Fibroblast of peridontal ligament (primary cell): ENCODE measurements around the gene MYO3B.

ENCODE experiments used
- DNase-seq: peaks from one replicate; pipeline ENCODE4 v3.0.0-alpha.2; 2010; ENCODE audit errors: extremely low read depth

Gene MYO3B

GRCh38 chr2:170177950-170178781, at the start of gene MYO3B:
Gene MYO3B, plus strand, starts transcription at chr2:170178147. Its CDS starts 141 bp downstream, at chr2:170178288.
- DNase-seq = peak; percentile 86

GRCh38 chr2:170139276-170139967, 38.5 kb upstream of the MYO3B start:
- no peak for DNase-seq

GRCh38 chr2:170140561-170140960, 37.4 kb upstream of the MYO3B start:
- no peak for DNase-seq

- no peak for DNase-seq
Measured at GRCh38 chr2:170141865-170142264, 36.1 kb upstream of the MYO3B start.

GRCh38 chr2:170142502-170142901, 35.4 kb upstream of the MYO3B start:
- no peak for DNase-seq

GRCh38 chr2:170143045-170143717, 34.8 kb upstream of the MYO3B start:
- no peak for DNase-seq

- DNase-seq = no peak
Measured at GRCh38 chr2:170144761-170145160, 33.2 kb upstream of the MYO3B start.

GRCh38 chr2:170145191-170145590, 32.8 kb upstream of the MYO3B start:
- no peak for DNase-seq

- DNase-seq = no peak
Measured at GRCh38 chr2:170145675-170146432, 32.1 kb upstream of the MYO3B start.

- no peak for DNase-seq
Measured at GRCh38 chr2:170146784-170147183, 31.2 kb upstream of the MYO3B start.

- no peak for DNase-seq
Measured at GRCh38 chr2:170147576-170147975, 30.4 kb upstream of the MYO3B start.

- no peak for DNase-seq
Measured at GRCh38 chr2:170148161-170148560, 29.8 kb upstream of the MYO3B start.

- DNase-seq = no peak
Measured at GRCh38 chr2:170152421-170152820, 25.5 kb upstream of the MYO3B start.

- DNase-seq = peak; percentile 60
Measured at GRCh38 chr2:170155022-170155722, 22.8 kb upstream of the MYO3B start.

GRCh38 chr2:170155723-170156253, 22.2 kb upstream of the MYO3B start:
- no peak for DNase-seq

GRCh38 chr2:170156592-170156991, 21.4 kb upstream of the MYO3B start:
- no peak for DNase-seq

- peak; percentile 60 for DNase-seq
Measured at GRCh38 chr2:170157025-170157684, 20.8 kb upstream of the MYO3B start.

- DNase-seq = no peak
Measured at GRCh38 chr2:170159060-170159459, 18.9 kb upstream of the MYO3B start.

GRCh38 chr2:170161516-170162270, 16.3 kb upstream of the MYO3B start:
- peak; percentile 43 for DNase-seq

GRCh38 chr2:170162271-170162632, 15.7 kb upstream of the MYO3B start:
- peak; percentile 17 for DNase-seq
